Frontal cortex (tissue), 4 donors: ENCODE results near the gene TMEM184B. TPM values are rescaled to one million over a fixed set of nuclear protein-coding genes. Genes with fewer than 3 reads are reported as not detected.

ENCODE experiments used
- DNase-seq, 2 donors: peaks; one replicate each; pipeline ENCODE4 v3.0.0; 2012; ENCODE audit warnings: low spot score in 2 of 2
- FAIRE-seq: peaks from 2 replicates; lab custom pipeline; 2012; peaks lifted over from hg19 to GRCh38; lab: Jason Lieb, UNC
- total RNA-seq: library from RNA; depleted of rRNA; stranded (reverse); fragments of >200 nt; gene quantifications from one replicate; pipeline ENCODE4 v1.2.3, GENCODE V29; 2014
- donor health status: control.
- donor health status: control.
- donor health status: control.

The TMEM184B gene
- total RNA-seq, 1 donor from 2014 or later = 6.9 TPM

GRCh38 chr22:38214302-38215056 lies 58.3 kb downstream of the TMEM184B start:
- DNase-seq (peak; percentile 69 to 82), FAIRE-seq (no peak)

GRCh38 chr22:38213990-38214301 lies 58.9 kb downstream of the TMEM184B start:
- FAIRE-seq (no peak), DNase-seq (no peak)

- DNase-seq = no peak
- no peak for FAIRE-seq
Measured at GRCh38 chr22:38213319-38213989, 59.4 kb downstream of the TMEM184B start.

- DNase-seq (no peak), FAIRE-seq (no peak)
Measured at GRCh38 chr22:38212442-38212841, 60.4 kb downstream of the TMEM184B start.

GRCh38 chr22:38211556-38211955 lies 61.3 kb downstream of the TMEM184B start:
- DNase-seq (no peak), FAIRE-seq (no peak)

GRCh38 chr22:38208551-38208968 lies 64.2 kb downstream of the TMEM184B start:
- FAIRE-seq (no peak), DNase-seq (no peak)

- FAIRE-seq (no peak), DNase-seq (peak in 1 of 2 donors; percentile 3)
Measured at GRCh38 chr22:38207898-38208432, 64.8 kb downstream of the TMEM184B start.

GRCh38 chr22:38205261-38206128 lies 67.3 kb downstream of the TMEM184B start:
- FAIRE-seq (no peak), DNase-seq (peak in 1 of 2 donors; percentile 56)

GRCh38 chr22:38204784-38205183 lies 68.0 kb downstream of the TMEM184B start:
- no peak for FAIRE-seq
- peak in 1 of 2 donors; percentile 10 for DNase-seq

- no peak for FAIRE-seq
Measured at GRCh38 chr22:38203855-38204514, 68.8 kb downstream of the TMEM184B start.

GRCh38 chr22:38203090-38203810 lies 69.6 kb downstream of the TMEM184B start:
- DNase-seq (peak in 1 of 2 donors; percentile 17), FAIRE-seq (no peak)

More at GRCh38 chr22:38203855-38204514, 68.8 kb downstream of the TMEM184B start:
- DNase-seq = peak in 1 of 2 donors; percentile 17

GRCh38 chr22:38202437-38203089 lies 70.2 kb downstream of the TMEM184B start:
- DNase-seq = peak; percentile 69 to 78
- FAIRE-seq = no peak

GRCh38 chr22:38201711-38202436 lies 70.9 kb downstream of the TMEM184B start, which contains the start of gene MAFF:
Gene MAFF (plus strand): TSS chr22:38201994. CDS start chr22:38213854, 11,860 bp downstream.
- FAIRE-seq (no peak), DNase-seq (peak; percentile 95 to 96)

GRCh38 chr22:38201371-38201710 lies 71.5 kb downstream of the TMEM184B start:
- FAIRE-seq = no peak
- DNase-seq = peak in 1 of 2 donors; percentile 13

- DNase-seq (no peak), FAIRE-seq (no peak)
Measured at GRCh38 chr22:38199826-38200559, 72.8 kb downstream of the TMEM184B start.

GRCh38 chr22:38196791-38197419 lies 75.9 kb downstream of the TMEM184B start:
- FAIRE-seq (no peak), DNase-seq (no peak)

GRCh38 chr22:38193580-38193979 lies 79.2 kb downstream of the TMEM184B start:
- no peak for FAIRE-seq
- DNase-seq = no peak
